ENCODE results near the gene SNX22.

- TF ChIP-seq EP300 (IDR thresholded peaks at IDR 0.05) (no peak), CTCF (IDR thresholded peaks at IDR 0.05) (no peak), POLR2AphosphoS5 (IDR thresholded peaks at IDR 0.05) (no peak), POLR2A (IDR thresholded peaks at IDR 0.05; ENCODE audit: low read depth) (no peak)
These were observed 10.9 kb downstream of the SNX22 start for GRCh38 chr15:64162478-64162868.

Measured in esophagus muscularis mucosa (tissue), 4 donors.